Inferior parietal cortex (tissue), 1 donor: Measurements from ENCODE around the gene ABCD3.

ENCODE experiments used
- DNase-seq: peaks from one replicate; pipeline ENCODE4 v3.0.0-alpha.2; 2016; ENCODE audit errors: extremely low spot score

ABCD3 gene

GRCh38 chr1:94462606-94463005, 44.4 kb downstream of the ABCD3 start:
- no peak for DNase-seq

- DNase-seq = no peak
These were observed 45.0 kb downstream of the ABCD3 start for GRCh38 chr1:94463056-94463764.

GRCh38 chr1:94463765-94464330, 45.7 kb downstream of the ABCD3 start:
- peak; percentile 52 for DNase-seq

- DNase-seq = no peak
These were observed 50.5 kb downstream of the ABCD3 start for GRCh38 chr1:94468708-94469107.

- DNase-seq = no peak
These were observed 53.1 kb downstream of the ABCD3 start for GRCh38 chr1:94471271-94471670.

- DNase-seq = no peak
These were observed 57.0 kb downstream of the ABCD3 start for GRCh38 chr1:94475232-94475631.

GRCh38 chr1:94479682-94480081, 61.5 kb downstream of the ABCD3 start:
- no peak for DNase-seq

- peak; percentile 78 for DNase-seq
These were observed 63.3 kb downstream of the ABCD3 start for GRCh38 chr1:94481473-94481933.

GRCh38 chr1:94486990-94487389, 68.8 kb downstream of the ABCD3 start:
- peak; percentile 26 for DNase-seq

- no peak for DNase-seq
These were observed 72.4 kb downstream of the ABCD3 start for GRCh38 chr1:94490556-94490955.

- DNase-seq = no peak
These were observed 78.0 kb downstream of the ABCD3 start for GRCh38 chr1:94496076-94496755.

- DNase-seq = no peak
These were observed 83.2 kb downstream of the ABCD3 start for GRCh38 chr1:94501426-94501825.

GRCh38 chr1:94501935-94502334, 83.7 kb downstream of the ABCD3 start:
- DNase-seq = no peak

GRCh38 chr1:94503153-94503552, 85.0 kb downstream of the ABCD3 start:
- no peak for DNase-seq

GRCh38 chr1:94504601-94505000, 86.4 kb downstream of the ABCD3 start:
- DNase-seq = no peak

- DNase-seq = no peak
These were observed 94.6 kb downstream of the ABCD3 start for GRCh38 chr1:94512816-94513215.

GRCh38 chr1:94514095-94514727, 96.0 kb downstream of the ABCD3 start:
- peak; percentile 53 for DNase-seq

GRCh38 chr1:94515296-94515947, 97.2 kb downstream of the ABCD3 start:
- no peak for DNase-seq

GRCh38 chr1:94519351-94519750, 101.2 kb downstream of the ABCD3 start:
- DNase-seq = no peak

GRCh38 chr1:94522304-94522703, 104.1 kb downstream of the ABCD3 start:
- peak; percentile 59 for DNase-seq

GRCh38 chr1:94524531-94524930, 106.3 kb downstream of the ABCD3 start:
- no peak for DNase-seq
